SK-N-SH treated with all-trans-retinoic acid at 6 μM for 48 hours (cell line): ENCODE data around the gene RAI2.

ENCODE experiments used
- ATAC-seq: fragments of 200-7000 bp; cut with Tn5 transposase; 3 replicates; pipeline ENCODE4 v1.9.1; 2020; ENCODE audit warnings: mild to moderate bottlenecking, moderate library complexity
- ARNTL ChIP-seq: fragments of 450-650 bp; formaldehyde crosslinking; IDR thresholded peaks from 2 replicates; pipeline ENCODE4 v1.5.0; 2020; ENCODE audit warnings: low read depth, mild to moderate bottlenecking, moderate library complexity, borderline replicate concordance
- BACH2 ChIP-seq: fragments of 250-450 bp; sonication (Bioruptor Pico); IDR thresholded peaks from 2 replicates; pipeline ENCODE4 v1.9.0; 2021; ENCODE audit warnings: mild to moderate bottlenecking, borderline replicate concordance
- CREB5 ChIP-seq: fragments of 250-450 bp; sonication (Bioruptor Pico); IDR thresholded peaks from 2 replicates; pipeline ENCODE4 v1.5.1; 2020; ENCODE audit warnings: low read depth, mild to moderate bottlenecking, moderate library complexity
- CSDC2 ChIP-seq: fragments of 250-450 bp; sonication (Bioruptor Pico); IDR thresholded peaks from 2 replicates; pipeline ENCODE4 v1.5.0; 2020; ENCODE audit warnings: mild to moderate bottlenecking, moderate library complexity
- ESRRG ChIP-seq: fragments of 250-450 bp; sonication (Bioruptor Pico); IDR thresholded peaks from 2 replicates; pipeline ENCODE4 v1.6.1; 2021; ENCODE audit warnings: mild to moderate bottlenecking
- GLIS3 ChIP-seq: fragments of 250-450 bp; sonication (Bioruptor Pico); IDR thresholded peaks from 2 replicates; pipeline ENCODE4 v1.5.0; 2020; ENCODE audit warnings: mild to moderate bottlenecking, moderate library complexity
- ISL1 ChIP-seq: fragments of 250-450 bp; sonication (Bioruptor Pico); IDR thresholded peaks from 2 replicates; pipeline ENCODE4 v2.1.2; 2022; ENCODE audit warnings: mild to moderate bottlenecking, moderate library complexity
- OSR1 ChIP-seq: fragments of 250-450 bp; sonication (Bioruptor Pico); IDR thresholded peaks from 2 replicates; pipeline ENCODE4 v1.8.0; 2022; ENCODE audit warnings: moderate library complexity, mild to moderate bottlenecking, inconsistent platforms
- PATZ1 ChIP-seq: fragments of 250-450 bp; sonication (Bioruptor Pico); IDR thresholded peaks from 2 replicates; pipeline ENCODE4 v1.8.0; 2020; ENCODE audit warnings: mild to moderate bottlenecking, moderate library complexity, borderline replicate concordance
- POU6F1 ChIP-seq: fragments of 250-450 bp; sonication (Bioruptor Pico); IDR thresholded peaks from 2 replicates; pipeline ENCODE4 v1.8.0; 2021; ENCODE audit warnings: low read depth, mild to moderate bottlenecking, moderate library complexity, borderline replicate concordance
- RARB ChIP-seq: fragments of 250-450 bp; sonication (Bioruptor Pico); IDR thresholded peaks from 2 replicates; pipeline ENCODE4 v1.8.0; 2021; ENCODE audit warnings: mild to moderate bottlenecking, moderate library complexity
- SNAI2 ChIP-seq: fragments of 250-450 bp; sonication (Bioruptor Pico); IDR thresholded peaks from 2 replicates; pipeline ENCODE4 v1.5.0; 2020; ENCODE audit warnings: mild to moderate bottlenecking, moderate library complexity
- TCF4 ChIP-seq: fragments of 250-450 bp; sonication (Bioruptor Pico); IDR thresholded peaks from 2 replicates; pipeline ENCODE4 v1.8.0; 2021; ENCODE audit warnings: mild to moderate bottlenecking, moderate library complexity, borderline replicate concordance
- TOX ChIP-seq: fragments of 250-450 bp; sonication (Bioruptor Pico); IDR thresholded peaks from 2 replicates; pipeline ENCODE4 v1.8.0; 2021; ENCODE audit warnings: mild to moderate bottlenecking, moderate library complexity, borderline replicate concordance
- TSHZ2 ChIP-seq: fragments of 250-450 bp; sonication (Bioruptor Pico); IDR thresholded peaks from 2 replicates; pipeline ENCODE4 v1.5.0; 2020; ENCODE audit warnings: mild to moderate bottlenecking, moderate library complexity
- ZFP3 ChIP-seq: fragments of 250-450 bp; sonication (Bioruptor Pico); IDR thresholded peaks from 2 replicates; pipeline ENCODE4 v1.5.0; 2020; ENCODE audit warnings: mild to moderate bottlenecking, moderate library complexity
- ZFP30 ChIP-seq: fragments of 450-650 bp; formaldehyde crosslinking; IDR thresholded peaks from 2 replicates; pipeline ENCODE4 v1.5.0; 2022; ENCODE audit warnings: mild to moderate bottlenecking, moderate library complexity
- ZNF565 ChIP-seq: fragments of 450-650 bp; formaldehyde crosslinking; conservative IDR thresholded peaks from 2 replicates; pipeline ENCODE4 v1.5.0; 2020; ENCODE audit warnings: low read depth, mild to moderate bottlenecking, moderate library complexity
- ZNF70 ChIP-seq: fragments of 450-650 bp; formaldehyde crosslinking; IDR thresholded peaks from 2 replicates; pipeline ENCODE4 v1.5.0; 2020; ENCODE audit warnings: mild to moderate bottlenecking, moderate library complexity
- ZNF8 ChIP-seq: fragments of 450-650 bp; formaldehyde crosslinking; IDR thresholded peaks from 2 replicates; pipeline ENCODE4 v1.5.0; 2020; ENCODE audit warnings: mild to moderate bottlenecking, moderate library complexity

RAI2 gene

GRCh38 chrX:17813277-17813676 is 47.8 kb downstream of the RAI2 start:
- ATAC-seq: no peak
- TF ChIP-seq CSDC2 (no peak), SNAI2 (CRISPR knock-in tag) (no peak), ARNTL (CRISPR knock-in tag) (no peak), ZNF8 (CRISPR knock-in tag) (no peak), RARB (CRISPR knock-in tag) (no peak), ZFP3 (CRISPR knock-in tag) (no peak), GLIS3 (no peak), TOX (no peak), ISL1 (CRISPR knock-in tag) (no peak), ZNF70 (no peak), TSHZ2 (CRISPR knock-in tag) (no peak), ESRRG (CRISPR knock-in tag) (no peak), ZFP30 (no peak), OSR1 (CRISPR knock-in tag) (no peak), POU6F1 (CRISPR knock-in tag) (no peak), ZNF565 (CRISPR knock-in tag) (no peak), BACH2 (CRISPR knock-in tag) (no peak), CREB5 (no peak)

- TF ChIP-seq ZNF8 (CRISPR knock-in tag) (no peak), PATZ1 (no peak), ZNF565 (CRISPR knock-in tag) (no peak), ZFP30 (no peak), OSR1 (CRISPR knock-in tag) (no peak), POU6F1 (CRISPR knock-in tag) (no peak), TCF4 (no peak)
- ATAC-seq: no peak
These were observed 48.3 kb downstream of the RAI2 start for GRCh38 chrX:17812763-17813162.

GRCh38 chrX:17809984-17810383 is 51.1 kb downstream of the RAI2 start:
- no peak for TF ChIP-seq RARB (CRISPR knock-in tag)
- TF ChIP-seq PATZ1: no peak
- ATAC-seq: no peak
